CD1c-positive myeloid dendritic cell (primary cell): ENCODE results near the gene ANGPTL3.

ENCODE experiments used
- DNase-seq: peaks from one replicate; pipeline ENCODE4 v3.0.0-alpha.2; 2016; ENCODE audit errors: extremely low spot score

Gene ANGPTL3

GRCh38 chr1:62628506-62628905 is 31.2 kb downstream of the ANGPTL3 start:
- peak; percentile 4 for DNase-seq

GRCh38 chr1:62637392-62638105 is 40.2 kb downstream of the ANGPTL3 start:
- no peak for DNase-seq

- DNase-seq = no peak
Observed at GRCh38 chr1:62643283-62643682, 46.0 kb downstream of the ANGPTL3 start.

GRCh38 chr1:62652387-62652786 is 55.1 kb downstream of the ANGPTL3 start:
- no peak for DNase-seq

GRCh38 chr1:62654744-62655143 is 57.4 kb downstream of the ANGPTL3 start:
- DNase-seq = no peak
